K562 (cell line): ENCODE results near the gene CATSPER3. TPM values are rescaled to one million over a fixed set of nuclear protein-coding genes. Genes with fewer than 3 reads are reported as not detected.

Experiments
- ATAC-seq: fragments of 200-7000 bp; cut with Tn5 transposase; 3 replicates; pipeline ENCODE4 v1.9.1; 2020; ENCODE audit warnings: moderate library complexity
- BruUV-seq: library from RNA; stranded (reverse); fragments of 400-500 nt; replicated peaks from 2 replicates; lab custom pipeline; 2021; lab: Mats Ljungman, UMichigan
- CTCF ChIA-PET: fragments of 300-600 bp; formaldehyde crosslinking; extraction: SDS; loops from one replicate; lab custom pipeline; 2021; ENCODE audit warnings: low intra/inter-chr PET ratio; lab: Yijun Ruan, JAX
- POLR2A ChIA-PET: fragments of 300-600, 350-650 bp; sonication (Branson Sonifier 250); formaldehyde crosslinking; extraction: SDS; loops from one replicate; lab custom pipeline; 2021; ENCODE audit warnings: antibody characterized with exemption, inconsistent platforms; lab: Yijun Ruan, JAX
- DNase-seq, 4 experiments: peaks; one replicate each; pipeline versions ENCODE4 v3.0.0 to v3.0.0-alpha.2; 2011 to 2018; ENCODE audit warnings: low spot score in 3 of 4, mixed read lengths in 3 of 4; ENCODE audit errors: extremely low read depth in 1 of 4
- FAIRE-seq: peaks from 2 replicates; lab custom pipeline; 2011; peaks lifted over from hg19 to GRCh38; lab: Jason Lieb, UNC
- H2AFZ ChIP-seq: 2 replicates; pipeline ENCODE4 v1.6.0; 2011; ENCODE audit warnings: low read depth, low read length, control low read depth, inconsistent platforms
- H3K27ac ChIP-seq: fragments of 200-600 bp; 3 replicates; pipeline ENCODE4 v1.8.0; 2011; ENCODE audit warnings: low read depth, mild to moderate bottlenecking, control low read depth, inconsistent platforms, low read length, moderate library complexity, mixed read lengths; ENCODE audit errors: extremely low read depth
- H3K27me3 ChIP-seq, 2 experiments: fragments of 300-600 bp in 1 of 2; 2 replicates in 1 of 2; 3 replicates in 1 of 2; pipeline versions ENCODE4 v1.6.0 to v1.8.0; 2011; ENCODE audit warnings: inconsistent platforms in 2 of 2, low read length in 2 of 2, mild to moderate bottlenecking in 1 of 2, mixed read lengths in 1 of 2, moderate library complexity in 1 of 2; ENCODE audit not compliant: control insufficient read depth in 2 of 2, insufficient read depth in 2 of 2
- H3K36me3 ChIP-seq: fragments of 300-600 bp; 3 replicates; pipeline ENCODE4 v1.8.0; 2011; ENCODE audit warnings: mild to moderate bottlenecking, low read length, inconsistent platforms; ENCODE audit not compliant: control insufficient read depth, insufficient read depth
- H3K4me1 ChIP-seq, 2 experiments: fragments of 200-600 bp in 1 of 2; replicated peaks in 1 of 2; 2 replicates in 1 of 2; 3 replicates in 1 of 2; pipeline versions ENCODE4 v1.5.1 to v1.8.0; 2011; ENCODE audit warnings: inconsistent platforms in 2 of 2, low read length in 2 of 2, mild to moderate bottlenecking in 1 of 2, mixed read lengths in 1 of 2, moderate library complexity in 1 of 2; ENCODE audit not compliant: control insufficient read depth in 2 of 2, insufficient read depth in 2 of 2
- H3K4me2 ChIP-seq: 2 replicates; pipeline ENCODE4 v1.6.1; 2011; ENCODE audit warnings: low read length, control low read depth, inconsistent platforms, mixed read lengths; ENCODE audit not compliant: insufficient read depth
- H3K4me3 ChIP-seq: fragments of 200-600 bp; sonication (generic), shearing (Covaris generic); 2 replicates; pipeline ENCODE4 v1.5.1; 2016; ENCODE audit warnings: control low read depth, inconsistent platforms
- H3K79me2 ChIP-seq: fragments of 200-600 bp; 3 replicates; pipeline ENCODE4 v1.8.0; 2011; ENCODE audit warnings: low read length, inconsistent platforms; ENCODE audit not compliant: control insufficient read depth, insufficient read depth
- H3K9ac ChIP-seq, 2 experiments: 2 replicates each; pipeline versions ENCODE4 v1.6.0 to v1.6.1; 2011; ENCODE audit warnings: low read depth in 2 of 2, low read length in 2 of 2, control low read depth in 1 of 2, inconsistent platforms in 1 of 2, mild to moderate bottlenecking in 1 of 2, mixed read lengths in 1 of 2; ENCODE audit not compliant: insufficient read depth in 1 of 2
- H3K9me1 ChIP-seq: one replicate; pipeline ENCODE4 v1.6.0; 2011; ENCODE audit warnings: inconsistent platforms, mild to moderate bottlenecking, low read length, moderate library complexity; ENCODE audit not compliant: control insufficient read depth, insufficient read depth
- H3K9me3 ChIP-seq: replicated peaks from 2 replicates; pipeline ENCODE4 v1.5.1; 2011; ENCODE audit warnings: low read depth, low read length, inconsistent platforms; ENCODE audit not compliant: control insufficient read depth, insufficient read depth
- H4K20me1 ChIP-seq: replicated peaks from 2 replicates; pipeline ENCODE4 v1.6.1; 2011; ENCODE audit warnings: low read length, inconsistent platforms, mixed read lengths; ENCODE audit not compliant: control insufficient read depth, insufficient read depth
- CHCHD3 ChIP-seq: fragments of 250-450 bp; sonication (Bioruptor Pico); IDR thresholded peaks from 2 replicates; pipeline ENCODE4 v2.1.2; 2022; ENCODE audit warnings: mild to moderate bottlenecking
- FOXA3 ChIP-seq, 2 experiments: fragments of 450-650 bp in 1 of 2; sonication (generic) in 1 of 2; formaldehyde crosslinking; IDR thresholded peaks in 1 of 2; conservative IDR thresholded peaks in 1 of 2; 2 replicates each; pipeline versions ENCODE4 v1.4.0 to v1.8.0; 2020 to 2022; ENCODE audit warnings: mild to moderate bottlenecking in 2 of 2, missing genetic modification reagents in 1 of 2
- KDM1A ChIP-seq, 2 experiments: fragments of 450-650 bp; IDR thresholded peaks; 2 replicates each; pipeline ENCODE4 v1.6.1; 2016; ENCODE audit warnings: mild to moderate bottlenecking in 2 of 2
- MECOM ChIP-seq: fragments of 250-450 bp; sonication (Bioruptor Pico); IDR thresholded peaks from 2 replicates; pipeline ENCODE4 v1.8.0; 2022; ENCODE audit warnings: inconsistent platforms
- MEIS2 ChIP-seq: fragments of 450-650 bp; IDR thresholded peaks from 2 replicates; pipeline ENCODE4 v1.6.1; 2014; ENCODE audit warnings: mild to moderate bottlenecking; ENCODE audit not compliant: partially characterized antibody
- PRPF4 ChIP-seq: fragments of 200-400 bp; formaldehyde crosslinking; IDR thresholded peaks from one replicate; pipeline ENCODE4 v1.6.1; 2017; ENCODE audit warnings: low read length, low read depth, mild to moderate bottlenecking; ENCODE audit not compliant: insufficient read depth, poor library complexity, severe bottlenecking
- RNF2 ChIP-seq: sonication (generic); IDR thresholded peaks from 2 replicates; pipeline ENCODE4 v1.6.1; 2016
- STAT5B ChIP-seq: fragments of 250-450 bp; sonication (Bioruptor Pico); IDR thresholded peaks from 2 replicates; pipeline ENCODE4 v1.8.0; 2021; ENCODE audit warnings: mild to moderate bottlenecking, inconsistent platforms
- TCFL5 ChIP-seq: fragments of 250-450 bp; sonication (Bioruptor Pico); conservative IDR thresholded peaks from 2 replicates; pipeline ENCODE4 v1.6.1; 2021; ENCODE audit warnings: mild to moderate bottlenecking, moderate library complexity, matching md5 sums
- TEAD2 ChIP-seq: fragments of 450-650 bp; IDR thresholded peaks from 2 replicates; pipeline ENCODE4 v1.6.1; 2016; ENCODE audit warnings: missing genetic modification characterization, control low read depth, missing compliant biosample characterization
- ZBTB7A ChIP-seq: IDR thresholded peaks from 2 replicates; pipeline ENCODE4 v1.6.1; 2011; ENCODE audit warnings: low read depth, mild to moderate bottlenecking, low read length, moderate library complexity, borderline replicate concordance; ENCODE audit not compliant: control insufficient read depth
- ZNF212 ChIP-seq: fragments of 450-650 bp; formaldehyde crosslinking; IDR thresholded peaks from 2 replicates; pipeline ENCODE4 v1.4.0; 2020; ENCODE audit warnings: mild to moderate bottlenecking
- ZSCAN29 ChIP-seq: fragments of 450-650 bp; IDR thresholded peaks from 2 replicates; pipeline ENCODE4 v1.6.1; 2017
- WGBS: fragments of 100-300 bp; shearing (Covaris generic); methylation state at CpG from one replicate; pipeline ENCODE4 v1.1.6; 2016; ENCODE audit warnings: low coverage, mixed read lengths; ENCODE audit not compliant: insufficient coverage; ENCODE audit errors: missing lambda C conversion rate; 5-methylcytosine and 5-hydroxymethylcytosine counted together
- in situ Hi-C: fragments of 300-500 bp; cut with MboI; formaldehyde crosslinking; loops from 4 replicates; pipeline ENCODE4 v1.15.0; 2018; ENCODE audit warnings: inconsistent platforms, mixed read lengths
- intact Hi-C: fragments of 100-400 bp; cut with micrococcal nuclease; formaldehyde crosslinking; loops from 2 replicates; pipeline ENCODE4 v1.14.2; 2022
- polyA plus RNA-seq, 8 experiments: library from polyadenylated mRNA; depleted of rRNA in 4 of 8; stranded (reverse) in 5 of 8; unstranded in 3 of 8; fragments of >200 nt; fragmentation: Nextera tagmentation in 2 of 8; fragmentation: Illumina TruSeq in 1 of 8; extraction: Ambion mirVana in 2 of 8; extraction: Trizol in 1 of 8; gene quantifications; 2 replicates each; pipeline versions ENCODE4 v1.2.1 to v1.2.3, GENCODE V29; 2011 to 2014; ENCODE audit warnings: inconsistent platforms in 1 of 8, missing spikeins in 1 of 8
- total RNA-seq, 7 experiments: library from RNA; depleted of rRNA in 6 of 7; stranded (reverse); fragments of >200 nt in 6 of 7; fragmentation: Illumina TruSeq in 2 of 7; extraction: Trizol in 2 of 7; gene quantifications; 2 replicates each; pipeline versions ENCODE4 v1.2.1 to v1.2.3, GENCODE V29; 2011 to 2021; ENCODE audit warnings: low replicate concordance in 1 of 7
- TF ChIP-seq, protein P1 (sequence below): sonication (generic); formaldehyde crosslinking; IDR thresholded peaks from 2 replicates; pipeline ENCODE4 v1.4.0; 2020; ENCODE audit warnings: mild to moderate bottlenecking, missing genetic modification reagents
- TF ChIP-seq, protein P2 (sequence below): fragments of 250-450 bp; sonication (Bioruptor Pico); IDR thresholded peaks from 2 replicates; pipeline ENCODE4 v1.6.1; 2021; ENCODE audit warnings: mild to moderate bottlenecking
- TF ChIP-seq, protein P3 (sequence below): fragments of 250-450 bp; sonication (Bioruptor Pico); IDR thresholded peaks from 2 replicates; pipeline ENCODE4 v1.4.0; 2020

CATSPER3 gene
- total and polyA plus RNA-seq, 9 of the 15 experiments (the other 6 are each of a cell fraction or from before 2014, with no cell fraction given) = 0.14 to 1.5 (median 0.49) TPM

GRCh38 chr5:135058331-135058732 lies 90.6 kb downstream of the CATSPER3 start:
- CTCF ChIA-PET = no interaction called here
- Histone ChIP-seq H3K4me1 (peaks cover 3 to 11% of the 10 kb centered on the region in 2 experiments; a peak in 3 of 5 replicates), H3K4me2 (no peak overlapping the region), H2AFZ (no peak overlapping the region), H3K9me1 (no peaks in the 10 kb centered on the region), H4K20me1 (no peaks in the 10 kb centered on the region), H3K27me3 (peaks cover 0 to 7% of the 10 kb centered on the region in 2 experiments; a peak in 1 of 5 replicates), H3K9me3 (no peaks in the 10 kb centered on the region), H3K79me2 (no peaks in the 10 kb centered on the region), H3K4me3 (no peak overlapping the region), H3K36me3 (no peaks in the 10 kb centered on the region), H3K27ac (no peak overlapping the region), H3K9ac (no peak overlapping the region)
- in situ Hi-C loops (no loop called here), intact Hi-C loops (no loop called here)
- BruUV-seq = no TSS peak
- no peak; the same call in 2 of the 3 replicates for ATAC-seq
- DNase-seq = no peak
- POLR2A ChIA-PET = interaction anchor here (0.6 kb wide), 1 partner anchor 329 kb away, joined by 3 read pairs; no protein-coding TSS in a partner anchor
- peak; percentile 40 for FAIRE-seq
- WGBS = 21% methylated on average over 8 of the region's 8 CpGs
- TF ChIP-seq, protein P1, sequence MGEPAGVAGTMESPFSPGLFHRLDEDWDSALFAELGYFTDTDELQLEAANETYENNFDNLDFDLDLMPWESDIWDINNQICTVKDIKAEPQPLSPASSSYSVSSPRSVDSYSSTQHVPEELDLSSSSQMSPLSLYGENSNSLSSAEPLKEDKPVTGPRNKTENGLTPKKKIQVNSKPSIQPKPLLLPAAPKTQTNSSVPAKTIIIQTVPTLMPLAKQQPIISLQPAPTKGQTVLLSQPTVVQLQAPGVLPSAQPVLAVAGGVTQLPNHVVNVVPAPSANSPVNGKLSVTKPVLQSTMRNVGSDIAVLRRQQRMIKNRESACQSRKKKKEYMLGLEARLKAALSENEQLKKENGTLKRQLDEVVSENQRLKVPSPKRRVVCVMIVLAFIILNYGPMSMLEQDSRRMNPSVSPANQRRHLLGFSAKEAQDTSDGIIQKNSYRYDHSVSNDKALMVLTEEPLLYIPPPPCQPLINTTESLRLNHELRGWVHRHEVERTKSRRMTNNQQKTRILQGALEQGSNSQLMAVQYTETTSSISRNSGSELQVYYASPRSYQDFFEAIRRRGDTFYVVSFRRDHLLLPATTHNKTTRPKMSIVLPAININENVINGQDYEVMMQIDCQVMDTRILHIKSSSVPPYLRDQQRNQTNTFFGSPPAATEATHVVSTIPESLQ (CRISPR knock-in tag) = no peak
- no peak for TF ChIP-seq PRPF4
- TF ChIP-seq, protein P2, sequence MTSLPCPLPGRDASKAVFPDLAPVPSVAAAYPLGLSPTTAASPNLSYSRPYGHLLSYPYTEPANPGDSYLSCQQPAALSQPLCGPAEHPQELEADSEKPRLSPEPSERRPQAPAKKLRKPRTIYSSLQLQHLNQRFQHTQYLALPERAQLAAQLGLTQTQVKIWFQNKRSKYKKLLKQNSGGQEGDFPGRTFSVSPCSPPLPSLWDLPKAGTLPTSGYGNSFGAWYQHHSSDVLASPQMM (CRISPR knock-in tag) = no peak
- TF ChIP-seq, protein P3, sequence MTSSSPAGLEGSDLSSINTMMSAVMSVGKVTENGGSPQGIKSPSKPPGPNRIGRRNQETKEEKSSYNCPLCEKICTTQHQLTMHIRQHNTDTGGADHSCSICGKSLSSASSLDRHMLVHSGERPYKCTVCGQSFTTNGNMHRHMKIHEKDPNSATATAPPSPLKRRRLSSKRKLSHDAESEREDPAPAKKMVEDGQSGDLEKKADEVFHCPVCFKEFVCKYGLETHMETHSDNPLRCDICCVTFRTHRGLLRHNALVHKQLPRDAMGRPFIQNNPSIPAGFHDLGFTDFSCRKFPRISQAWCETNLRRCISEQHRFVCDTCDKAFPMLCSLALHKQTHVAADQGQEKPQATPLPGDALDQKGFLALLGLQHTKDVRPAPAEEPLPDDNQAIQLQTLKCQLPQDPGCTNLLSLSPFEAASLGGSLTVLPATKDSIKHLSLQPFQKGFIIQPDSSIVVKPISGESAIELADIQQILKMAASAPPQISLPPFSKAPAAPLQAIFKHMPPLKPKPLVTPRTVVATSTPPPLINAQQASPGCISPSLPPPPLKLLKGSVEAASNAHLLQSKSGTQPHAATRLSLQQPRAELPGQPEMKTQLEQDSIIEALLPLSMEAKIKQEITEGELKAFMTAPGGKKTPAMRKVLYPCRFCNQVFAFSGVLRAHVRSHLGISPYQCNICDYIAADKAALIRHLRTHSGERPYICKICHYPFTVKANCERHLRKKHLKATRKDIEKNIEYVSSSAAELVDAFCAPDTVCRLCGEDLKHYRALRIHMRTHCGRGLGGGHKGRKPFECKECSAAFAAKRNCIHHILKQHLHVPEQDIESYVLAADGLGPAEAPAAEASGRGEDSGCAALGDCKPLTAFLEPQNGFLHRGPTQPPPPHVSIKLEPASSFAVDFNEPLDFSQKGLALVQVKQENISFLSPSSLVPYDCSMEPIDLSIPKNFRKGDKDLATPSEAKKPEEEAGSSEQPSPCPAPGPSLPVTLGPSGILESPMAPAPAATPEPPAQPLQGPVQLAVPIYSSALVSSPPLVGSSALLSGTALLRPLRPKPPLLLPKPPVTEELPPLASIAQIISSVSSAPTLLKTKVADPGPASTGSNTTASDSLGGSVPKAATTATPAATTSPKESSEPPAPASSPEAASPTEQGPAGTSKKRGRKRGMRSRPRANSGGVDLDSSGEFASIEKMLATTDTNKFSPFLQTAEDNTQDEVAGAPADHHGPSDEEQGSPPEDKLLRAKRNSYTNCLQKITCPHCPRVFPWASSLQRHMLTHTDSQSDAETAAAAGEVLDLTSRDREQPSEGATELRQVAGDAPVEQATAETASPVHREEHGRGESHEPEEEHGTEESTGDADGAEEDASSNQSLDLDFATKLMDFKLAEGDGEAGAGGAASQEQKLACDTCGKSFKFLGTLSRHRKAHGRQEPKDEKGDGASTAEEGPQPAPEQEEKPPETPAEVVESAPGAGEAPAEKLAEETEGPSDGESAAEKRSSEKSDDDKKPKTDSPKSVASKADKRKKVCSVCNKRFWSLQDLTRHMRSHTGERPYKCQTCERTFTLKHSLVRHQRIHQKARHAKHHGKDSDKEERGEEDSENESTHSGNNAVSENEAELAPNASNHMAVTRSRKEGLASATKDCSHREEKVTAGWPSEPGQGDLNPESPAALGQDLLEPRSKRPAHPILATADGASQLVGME (CRISPR knock-in tag) = no peak
- no peak for TF ChIP-seq RNF2
- TF ChIP-seq MEIS2 = peak; percentile 91
- TF ChIP-seq ZBTB7A = no peak
- no peak for TF ChIP-seq TEAD2 (tag)
- TF ChIP-seq KDM1A (IDR thresholded peaks at IDR 0.05) = peak; percentile 82
- TF ChIP-seq MECOM (CRISPR knock-in tag) = no peak
- TF ChIP-seq STAT5B = no peak
- no peak for TF ChIP-seq ZNF212 (CRISPR knock-in tag)
- no peak for TF ChIP-seq ZSCAN29
- TF ChIP-seq CHCHD3 (CRISPR knock-in tag) = no peak
- TF ChIP-seq TCFL5 (CRISPR knock-in tag) = no peak
- no peak for TF ChIP-seq FOXA3 (CRISPR knock-in tag; conservative IDR thresholded peaks at IDR 0.05 in 1 of 2, IDR thresholded peaks at IDR 0.05 in 1 of 2)
